RWPE1 (cell line): ENCODE measurements around the gene PTX4.

ENCODE experiments used
- CTCF ChIA-PET: fragments of 350-600 bp; sonication (Branson Sonifier 250); formaldehyde crosslinking; extraction: SDS; loops from one replicate; lab custom pipeline; 2021; lab: Yijun Ruan, JAX
- POLR2A ChIA-PET: fragments of 400-600 bp; formaldehyde crosslinking; extraction: SDS; loops from one replicate; lab custom pipeline; 2020; ENCODE audit warnings: antibody characterized with exemption; ENCODE audit not compliant: low non-redundant PET; lab: Yijun Ruan, JAX
- DNase-seq: peaks from one replicate; pipeline ENCODE4 v3.0.0; 2012; ENCODE audit warnings: low spot score
- H3K27ac ChIP-seq: fragments of 450-650 bp; 2 replicates; pipeline ENCODE4 v1.5.1; 2017
- TF ChIP-seq, protein P1 (sequence below): fragments of 450-650 bp; conservative IDR thresholded peaks from 2 replicates; pipeline ENCODE4 v1.5.1; 2017; ENCODE audit warnings: low read depth, mild to moderate bottlenecking

The PTX4 gene

GRCh38 chr16:1466054-1466453 lies 22.7 kb downstream of the PTX4 start:
- CTCF ChIA-PET, result no interaction called here
- DNase-seq, result no peak
- POLR2A ChIA-PET, result no interaction called here
- H3K27ac ChIP-seq, result no peak overlapping the region
- TF ChIP-seq, protein P1, sequence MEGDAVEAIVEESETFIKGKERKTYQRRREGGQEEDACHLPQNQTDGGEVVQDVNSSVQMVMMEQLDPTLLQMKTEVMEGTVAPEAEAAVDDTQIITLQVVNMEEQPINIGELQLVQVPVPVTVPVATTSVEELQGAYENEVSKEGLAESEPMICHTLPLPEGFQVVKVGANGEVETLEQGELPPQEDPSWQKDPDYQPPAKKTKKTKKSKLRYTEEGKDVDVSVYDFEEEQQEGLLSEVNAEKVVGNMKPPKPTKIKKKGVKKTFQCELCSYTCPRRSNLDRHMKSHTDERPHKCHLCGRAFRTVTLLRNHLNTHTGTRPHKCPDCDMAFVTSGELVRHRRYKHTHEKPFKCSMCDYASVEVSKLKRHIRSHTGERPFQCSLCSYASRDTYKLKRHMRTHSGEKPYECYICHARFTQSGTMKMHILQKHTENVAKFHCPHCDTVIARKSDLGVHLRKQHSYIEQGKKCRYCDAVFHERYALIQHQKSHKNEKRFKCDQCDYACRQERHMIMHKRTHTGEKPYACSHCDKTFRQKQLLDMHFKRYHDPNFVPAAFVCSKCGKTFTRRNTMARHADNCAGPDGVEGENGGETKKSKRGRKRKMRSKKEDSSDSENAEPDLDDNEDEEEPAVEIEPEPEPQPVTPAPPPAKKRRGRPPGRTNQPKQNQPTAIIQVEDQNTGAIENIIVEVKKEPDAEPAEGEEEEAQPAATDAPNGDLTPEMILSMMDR, result no peak

DNA sequence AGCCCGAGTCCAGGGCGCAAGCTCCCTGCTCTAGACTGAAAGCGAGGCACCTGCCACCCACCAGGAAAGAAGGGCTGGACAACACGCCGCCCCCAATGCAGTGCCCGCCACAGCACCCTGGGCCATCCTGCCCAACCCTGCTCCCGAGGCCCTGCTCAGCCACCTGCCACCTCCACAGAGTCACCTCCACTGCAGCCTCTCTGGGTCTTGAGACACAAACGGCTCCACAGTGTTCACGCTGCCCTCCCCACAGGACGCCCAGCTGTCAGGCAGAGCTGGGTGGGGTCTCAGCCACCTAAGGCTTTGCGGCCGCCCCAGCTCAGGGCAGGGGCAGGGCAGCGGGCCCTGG lies 23.2 kb downstream of the PTX4 start:
- DNase-seq, result no peak
- TF ChIP-seq, protein P1, result no peak
- no peak overlapping the region for H3K27ac ChIP-seq
- ChIA-PET CTCF (no interaction called here), POLR2A (interaction anchor here (0.6 kb wide), 1 partner anchor 213 kb away, joined by 3 read pairs; the partner anchor contains the start of gene JPT2)

- CTCF ChIA-PET, result interaction anchor here (0.5 to 0.6 kb wide), 2 partner anchors 245 to 814 kb away, joined by 3 to 4 read pairs; no protein-coding TSS in a partner anchor
- DNase-seq, result no peak
- POLR2A ChIA-PET, result interaction anchor here (0.6 kb wide), 1 partner anchor 213 kb away, joined by 3 read pairs; the partner anchor contains the start of gene JPT2
- H3K27ac ChIP-seq, result no peak overlapping the region
- TF ChIP-seq, protein P1, result no peak
Observed at GRCh38 chr16:1464894-1465566, 23.7 kb downstream of the PTX4 start.

DNA sequence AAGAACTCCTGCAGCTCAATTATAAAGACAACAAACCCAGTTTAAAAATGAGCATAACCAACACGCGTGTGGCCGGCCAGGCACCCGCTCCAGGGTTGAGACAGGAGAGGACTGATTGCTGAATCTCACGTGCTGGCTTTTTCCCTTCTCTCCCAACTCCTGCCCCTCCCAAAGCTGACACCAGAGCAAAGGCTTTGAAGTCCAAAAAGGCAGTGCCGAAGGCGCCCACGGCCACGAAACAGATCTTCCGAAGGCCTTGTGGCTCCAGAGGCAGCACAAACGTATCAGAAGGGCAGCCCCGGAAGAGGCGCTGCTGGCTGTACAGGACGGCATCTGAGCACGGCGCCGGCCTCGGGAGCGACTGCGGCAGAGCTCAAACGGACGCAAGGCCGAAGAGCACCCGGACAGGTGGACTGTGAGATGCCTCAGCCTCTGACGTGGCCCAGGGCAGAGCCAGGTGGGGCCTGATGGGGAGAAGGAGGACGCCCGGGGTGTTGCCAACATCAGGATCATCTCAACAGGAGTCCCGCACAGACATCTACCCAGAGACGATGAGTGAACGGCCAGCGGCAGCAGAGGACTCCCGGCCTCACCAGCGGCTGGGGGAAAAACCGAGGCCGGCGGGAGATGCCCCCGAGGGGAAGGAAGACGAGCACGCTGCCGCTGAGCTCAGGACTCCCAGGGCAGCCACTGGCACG lies 24.4 kb downstream of the PTX4 start:
- DNase-seq, result no peak
- ChIA-PET CTCF (interaction anchor here (0.5 to 0.7 kb wide), 3 partner anchors 9 to 815 kb away, joined by 3 to 4 read pairs (median 3); no protein-coding TSS in a partner anchor), POLR2A (no interaction called here)
- TF ChIP-seq, protein P1, result no peak
- no peak overlapping the region; the same call in 1 of the 2 replicates for H3K27ac ChIP-seq

GRCh38 chr16:1461146-1461545 lies 27.6 kb downstream of the PTX4 start:
- ChIA-PET CTCF (no interaction called here), POLR2A (no interaction called here)
- DNase-seq, result no peak
- no peak overlapping the region for H3K27ac ChIP-seq
- TF ChIP-seq, protein P1, result no peak

GRCh38 chr16:1460602-1461138 lies 28.1 kb downstream of the PTX4 start:
- CTCF ChIA-PET, result no interaction called here
- DNase-seq, result no peak
- no peak overlapping the region for H3K27ac ChIP-seq
- TF ChIP-seq, protein P1, result no peak
- POLR2A ChIA-PET, result no interaction called here
